K562 (cell line): ENCODE data around the gene RPL28. TPM values are rescaled to one million over a fixed set of nuclear protein-coding genes. Genes with fewer than 3 reads are reported as not detected.

Experiments
- BCOR ChIP-seq: fragments of 450-650 bp; IDR thresholded peaks from 2 replicates; pipeline ENCODE4 v1.6.1; 2016
- CBFA2T3 ChIP-seq: fragments of 450-650 bp; IDR thresholded peaks from 2 replicates; pipeline ENCODE4 v1.6.1; 2017
- CBX1 ChIP-seq: sonication (generic); IDR thresholded peaks from 2 replicates; pipeline ENCODE4 v1.6.1; 2016; ENCODE audit warnings: antibody characterized with exemption, low read depth, mild to moderate bottlenecking
- DDX20 ChIP-seq: fragments of 450-650 bp; IDR thresholded peaks from 2 replicates; pipeline ENCODE4 v1.6.1; 2016; ENCODE audit warnings: missing genetic modification characterization, low read depth, mild to moderate bottlenecking, missing compliant biosample characterization, moderate library complexity
- ESRRB ChIP-seq: fragments of 250-450 bp; sonication (Bioruptor Pico); IDR thresholded peaks from 2 replicates; pipeline ENCODE4 v1.5.0; 2020; ENCODE audit warnings: mild to moderate bottlenecking, moderate library complexity, borderline replicate concordance
- GABPB2 ChIP-seq: fragments of 250-450 bp; sonication (Bioruptor Pico); conservative IDR thresholded peaks from 2 replicates; pipeline ENCODE4 v1.5.1; 2021; ENCODE audit warnings: mild to moderate bottlenecking
- GTF2E2 ChIP-seq: fragments of 200-800 bp; sonication (Bioruptor generic); IDR thresholded peaks from 2 replicates; pipeline ENCODE4 v1.6.1; 2016; ENCODE audit warnings: missing genetic modification characterization, missing compliant biosample characterization
- KHSRP ChIP-seq: fragments of 450-650 bp; IDR thresholded peaks from 2 replicates; pipeline ENCODE4 v1.6.1; 2017
- MCM7 ChIP-seq, 2 experiments: fragments of 450-650 bp; IDR thresholded peaks; 2 replicates each; pipeline ENCODE4 v1.6.1; 2016 to 2018
- NELFE ChIP-seq: IDR thresholded peaks from 2 replicates; pipeline ENCODE4 v1.6.1; 2011; ENCODE audit warnings: mild to moderate bottlenecking; ENCODE audit not compliant: insufficient read depth, insufficient read length
- NR3C1 ChIP-seq: sonication (generic); formaldehyde crosslinking; IDR thresholded peaks from 2 replicates; pipeline ENCODE4 v1.8.1; 2022; ENCODE audit warnings: missing genetic modification reagents
- PML ChIP-seq: IDR thresholded peaks from 2 replicates; pipeline ENCODE4 v1.6.1; 2012; ENCODE audit warnings: low read length, inconsistent platforms
- SLC30A9 ChIP-seq: fragments of 250-450 bp; sonication (Bioruptor Pico); IDR thresholded peaks from 2 replicates; pipeline ENCODE4 v1.8.0; 2022; ENCODE audit warnings: mild to moderate bottlenecking, moderate library complexity
- SMARCA4 ChIP-seq: fragments of 450-650 bp; IDR thresholded peaks from 2 replicates; pipeline ENCODE4 v1.6.1; 2016
- U2AF2 ChIP-seq: fragments of 200-400 bp; formaldehyde crosslinking; optimal IDR thresholded peaks from 2 replicates; pipeline ENCODE3; 2017; ENCODE audit warnings: low read depth, mild to moderate bottlenecking, low read length
- ZBTB2 ChIP-seq: fragments of 450-650 bp; IDR thresholded peaks from 2 replicates; pipeline ENCODE4 v1.6.1; 2016; ENCODE audit warnings: antibody characterized with exemption
- ZBTB26 ChIP-seq: fragments of 450-650 bp; formaldehyde crosslinking; IDR thresholded peaks from 2 replicates; pipeline ENCODE4 v1.4.0; 2022; ENCODE audit warnings: missing genetic modification characterization
- ZBTB7A ChIP-seq: IDR thresholded peaks from 2 replicates; pipeline ENCODE4 v1.6.1; 2011; ENCODE audit warnings: low read depth, mild to moderate bottlenecking, low read length, moderate library complexity, borderline replicate concordance; ENCODE audit not compliant: control insufficient read depth
- ZNF347 ChIP-seq: fragments of 450-650 bp; formaldehyde crosslinking; IDR thresholded peaks from 2 replicates; pipeline ENCODE4 v1.4.0; 2020; ENCODE audit warnings: low read depth, mild to moderate bottlenecking, moderate library complexity
- polyA plus RNA-seq, 8 experiments: library from polyadenylated mRNA; depleted of rRNA in 4 of 8; stranded (reverse) in 5 of 8; unstranded in 3 of 8; fragments of >200 nt; fragmentation: Nextera tagmentation in 2 of 8; fragmentation: Illumina TruSeq in 1 of 8; extraction: Ambion mirVana in 2 of 8; extraction: Trizol in 1 of 8; gene quantifications; 2 replicates each; pipeline versions ENCODE4 v1.2.1 to v1.2.3, GENCODE V29; 2011 to 2014; ENCODE audit warnings: inconsistent platforms in 1 of 8, missing spikeins in 1 of 8
- total RNA-seq, 7 experiments: library from RNA; depleted of rRNA in 6 of 7; stranded (reverse); fragments of >200 nt in 6 of 7; fragmentation: Illumina TruSeq in 2 of 7; extraction: Trizol in 2 of 7; gene quantifications; 2 replicates each; pipeline versions ENCODE4 v1.2.1 to v1.2.3, GENCODE V29; 2011 to 2021; ENCODE audit warnings: low replicate concordance in 1 of 7
- TF ChIP-seq, protein P1 (sequence below): sonication (generic); formaldehyde crosslinking; IDR thresholded peaks from 2 replicates; pipeline ENCODE4 v1.8.1; 2022; ENCODE audit warnings: missing genetic modification reagents
- TF ChIP-seq, protein P2 (sequence below): fragments of 250-450 bp; sonication (Bioruptor Pico); IDR thresholded peaks from 2 replicates; pipeline ENCODE4 v1.4.0; 2020; ENCODE audit warnings: mild to moderate bottlenecking, moderate library complexity
- TF ChIP-seq, protein P3 (sequence below), 2 experiments: fragments of 450-650 bp in 1 of 2; IDR thresholded peaks; 2 replicates each; pipeline ENCODE4 v1.6.1; 2011 to 2017; ENCODE audit warnings: low read depth in 2 of 2, antibody characterized with exemption in 1 of 2, borderline replicate concordance in 1 of 2, low read length in 1 of 2, mild to moderate bottlenecking in 1 of 2, mixed read lengths in 1 of 2; ENCODE audit not compliant: control insufficient read depth in 1 of 2

The RPL28 gene
- total and polyA plus RNA-seq, 9 of the 15 experiments (the other 6 are each of a cell fraction or from before 2014, with no cell fraction given): 124 to 3,106 (median 622) TPM

DNA sequence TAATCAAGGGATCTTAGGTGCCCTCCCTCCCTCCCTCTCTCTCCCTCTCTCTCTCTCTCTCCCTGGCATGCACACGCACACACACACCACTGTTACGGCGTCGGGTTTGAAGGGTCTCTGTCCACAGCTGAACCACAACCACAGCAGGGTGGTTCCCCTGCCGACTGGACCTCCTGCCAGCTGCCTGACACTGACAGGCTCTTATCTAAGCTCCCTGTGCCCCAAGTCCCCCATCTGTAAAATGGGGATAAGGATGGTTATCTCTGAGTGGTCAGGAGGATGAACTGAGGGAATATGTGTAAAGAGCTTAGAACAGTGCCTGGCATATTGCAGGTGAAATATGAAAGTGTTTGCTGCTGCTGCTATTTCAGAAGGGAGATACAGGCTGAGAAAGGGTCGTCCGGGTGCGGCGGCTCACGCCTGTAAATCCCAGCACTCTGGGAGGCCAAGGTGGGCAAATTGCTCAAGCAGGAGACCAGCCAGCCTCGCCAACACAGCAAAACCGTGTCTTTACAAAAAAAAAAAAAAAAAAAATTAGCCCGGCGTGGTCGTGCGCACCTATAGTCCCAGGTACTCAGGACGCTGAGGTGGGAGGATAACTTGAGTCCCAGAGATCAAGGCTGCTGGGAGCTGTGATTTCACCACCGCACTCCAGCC is 58.2 kb downstream of the RPL28 start (continued):
- no peak for TF ChIP-seq DDX20 (tag)
- TF ChIP-seq ESRRB: no peak
- no peak for TF ChIP-seq SLC30A9 (CRISPR knock-in tag)
- TF ChIP-seq GABPB2: no peak
- TF ChIP-seq CBX1: no peak
- TF ChIP-seq ZBTB7A: no peak
- TF ChIP-seq GTF2E2 (tag): no peak
- TF ChIP-seq ZNF347 (CRISPR knock-in tag): no peak
- TF ChIP-seq, protein P1, sequence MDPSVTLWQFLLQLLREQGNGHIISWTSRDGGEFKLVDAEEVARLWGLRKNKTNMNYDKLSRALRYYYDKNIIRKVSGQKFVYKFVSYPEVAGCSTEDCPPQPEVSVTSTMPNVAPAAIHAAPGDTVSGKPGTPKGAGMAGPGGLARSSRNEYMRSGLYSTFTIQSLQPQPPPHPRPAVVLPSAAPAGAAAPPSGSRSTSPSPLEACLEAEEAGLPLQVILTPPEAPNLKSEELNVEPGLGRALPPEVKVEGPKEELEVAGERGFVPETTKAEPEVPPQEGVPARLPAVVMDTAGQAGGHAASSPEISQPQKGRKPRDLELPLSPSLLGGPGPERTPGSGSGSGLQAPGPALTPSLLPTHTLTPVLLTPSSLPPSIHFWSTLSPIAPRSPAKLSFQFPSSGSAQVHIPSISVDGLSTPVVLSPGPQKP (CRISPR knock-in tag): no peak
- TF ChIP-seq ZBTB2: no peak
- peak; percentile 66; the same call in 1 of the 2 replicates for TF ChIP-seq BCOR
- TF ChIP-seq NELFE: no peak
- peak; percentile 88 for TF ChIP-seq CBFA2T3
- no peak for TF ChIP-seq U2AF2
- TF ChIP-seq, protein P2, sequence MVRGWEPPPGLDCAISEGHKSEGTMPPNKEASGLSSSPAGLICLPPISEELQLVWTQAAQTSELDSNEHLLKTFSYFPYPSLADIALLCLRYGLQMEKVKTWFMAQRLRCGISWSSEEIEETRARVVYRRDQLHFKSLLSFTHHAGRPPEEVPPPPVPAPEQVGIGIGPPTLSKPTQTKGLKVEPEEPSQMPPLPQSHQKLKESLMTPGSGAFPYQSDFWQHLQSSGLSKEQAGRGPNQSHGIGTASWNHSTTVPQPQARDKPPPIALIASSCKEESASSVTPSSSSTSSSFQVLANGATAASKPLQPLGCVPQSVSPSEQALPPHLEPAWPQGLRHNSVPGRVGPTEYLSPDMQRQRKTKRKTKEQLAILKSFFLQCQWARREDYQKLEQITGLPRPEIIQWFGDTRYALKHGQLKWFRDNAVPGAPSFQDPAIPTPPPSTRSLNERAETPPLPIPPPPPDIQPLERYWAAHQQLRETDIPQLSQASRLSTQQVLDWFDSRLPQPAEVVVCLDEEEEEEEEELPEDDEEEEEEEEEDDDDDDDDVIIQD (CRISPR knock-in tag): no peak
- 0 out of 2 replicates have a peak, but pooled peaks have one; percentile 17 for TF ChIP-seq SMARCA4
- no peak for TF ChIP-seq KHSRP
- no peak for TF ChIP-seq ZBTB26 (CRISPR knock-in tag)
- no peak for TF ChIP-seq NR3C1 (CRISPR knock-in tag)
- TF ChIP-seq PML: 0 out of 2 replicates have a peak, but pooled peaks have one; percentile 38
- TF ChIP-seq, protein P3, sequence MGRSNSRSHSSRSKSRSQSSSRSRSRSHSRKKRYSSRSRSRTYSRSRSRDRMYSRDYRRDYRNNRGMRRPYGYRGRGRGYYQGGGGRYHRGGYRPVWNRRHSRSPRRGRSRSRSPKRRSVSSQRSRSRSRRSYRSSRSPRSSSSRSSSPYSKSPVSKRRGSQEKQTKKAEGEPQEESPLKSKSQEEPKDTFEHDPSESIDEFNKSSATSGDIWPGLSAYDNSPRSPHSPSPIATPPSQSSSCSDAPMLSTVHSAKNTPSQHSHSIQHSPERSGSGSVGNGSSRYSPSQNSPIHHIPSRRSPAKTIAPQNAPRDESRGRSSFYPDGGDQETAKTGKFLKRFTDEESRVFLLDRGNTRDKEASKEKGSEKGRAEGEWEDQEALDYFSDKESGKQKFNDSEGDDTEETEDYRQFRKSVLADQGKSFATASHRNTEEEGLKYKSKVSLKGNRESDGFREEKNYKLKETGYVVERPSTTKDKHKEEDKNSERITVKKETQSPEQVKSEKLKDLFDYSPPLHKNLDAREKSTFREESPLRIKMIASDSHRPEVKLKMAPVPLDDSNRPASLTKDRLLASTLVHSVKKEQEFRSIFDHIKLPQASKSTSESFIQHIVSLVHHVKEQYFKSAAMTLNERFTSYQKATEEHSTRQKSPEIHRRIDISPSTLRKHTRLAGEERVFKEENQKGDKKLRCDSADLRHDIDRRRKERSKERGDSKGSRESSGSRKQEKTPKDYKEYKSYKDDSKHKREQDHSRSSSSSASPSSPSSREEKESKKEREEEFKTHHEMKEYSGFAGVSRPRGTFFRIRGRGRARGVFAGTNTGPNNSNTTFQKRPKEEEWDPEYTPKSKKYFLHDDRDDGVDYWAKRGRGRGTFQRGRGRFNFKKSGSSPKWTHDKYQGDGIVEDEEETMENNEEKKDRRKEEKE (IDR thresholded peaks at IDR 0.05; ENCODE audit: borderline replicate concordance in 1 of 2, control insufficient read depth in 1 of 2, low read depth in 2 of 2, low read length in 1 of 2): no peak
- TF ChIP-seq MCM7 (IDR thresholded peaks at IDR 0.05): no peak
